Measurements from ENCODE around the gene LNPK. TPM values are rescaled to one million over a fixed set of nuclear protein-coding genes. Genes with fewer than 3 reads are reported as not detected.

The LNPK gene
- total and polyA plus RNA-seq, 2 of the 4 experiments (the other 2 are of a cell fraction), result 18.7 to 48.6 TPM

- Histone ChIP-seq H3K14ac (replicated peaks; ENCODE audit: low read depth, low read length) (no peak overlapping the region), H3K9ac (ENCODE audit: low read depth, low read length) (no peak overlapping the region), H3K79me1 (ENCODE audit: low read depth in 1 of 2, low read length in 2 of 2) (no peaks in the 10 kb centered on the region), H4K91ac (ENCODE audit: insufficient read depth, low read depth, low read length) (no peak overlapping the region), H4K5ac (ENCODE audit: low read depth, low read length) (no peak overlapping the region), H3K23ac (ENCODE audit: low read depth, low read length) (no peak overlapping the region), H2AK5ac (ENCODE audit: low read depth, low read length) (no peak overlapping the region), H3K9me1 (ENCODE audit: insufficient read depth, low read length) (no peaks in the 10 kb centered on the region), H4K8ac (ENCODE audit: low read depth in 2 of 2, low read length in 2 of 2) (no peak overlapping the region), H4K20me1 (ENCODE audit: insufficient read depth, low read length) (no peaks in the 10 kb centered on the region), H3K36me3 (ENCODE audit: control insufficient read depth, insufficient read depth, low read length) (no peaks in the 10 kb centered on the region), H2BK15ac (ENCODE audit: low read depth, low read length) (no peak overlapping the region), H2BK20ac (ENCODE audit: low read depth, low read length) (no peak overlapping the region), H3K4ac (ENCODE audit: low read depth, low read length) (no peak overlapping the region), H3K18ac (ENCODE audit: low read depth, low read length) (no peak overlapping the region), H2BK5ac (ENCODE audit: low read depth, low read length, poor library complexity, severe bottlenecking) (no peak overlapping the region), H3K4me2 (ENCODE audit: low read depth, low read length) (no peak overlapping the region), H2BK120ac (ENCODE audit: low read depth, low read length) (no peak overlapping the region), H3K4me1 (ENCODE audit: control insufficient read depth, insufficient read depth, low read length) (peaks cover 2% of the 10 kb centered on the region; the same call in 1 of the 2 replicates), H3K27ac (ENCODE audit: insufficient read depth, low read length) (no peak overlapping the region), H2AFZ (replicated peaks; ENCODE audit: low read length, poor library complexity) (no peak overlapping the region), H3K27me3 (ENCODE audit: control insufficient read depth, insufficient read depth, low read length) (no peaks in the 10 kb centered on the region), H3K9me3 (ENCODE audit: control insufficient read depth, insufficient read depth, low read length) (no peaks in the 10 kb centered on the region), H3K56ac (ENCODE audit: extremely low read depth, insufficient read depth, low read length) (no peak overlapping the region), H2AK9ac (replicated peaks; ENCODE audit: low read depth, low read length, poor library complexity) (no peak overlapping the region), H3K4me3 (ENCODE audit: insufficient read depth, low read depth, low read length) (no peak overlapping the region)
- dilution Hi-C loops (cut with HindIII; ENCODE audit: low sequenced_read_pairs, unreplicated experiment) (no loop called here), in situ Hi-C loops (cut with MboI; ENCODE audit: low sequenced_read_pairs) (no loop called here), intact Hi-C loops (cut with micrococcal nuclease) (no loop called here)
- DNase-seq (no peak), ATAC-seq (ENCODE audit: low read depth) (no peak)
- WGBS, 2 experiments (ENCODE audit: extremely low coverage in 2 of 2, insufficient read length in 1 of 2), result no CpG with 5 or more reads among the region's 1 CpG
- POLR2A ChIA-PET (ENCODE audit: unreplicated experiment), result no interaction called here
- CTCF ChIA-PET, result no interaction called here
- TF ChIP-seq NFE2L2 (IDR thresholded peaks at IDR 0.05; ENCODE audit: low read depth, low read length), result no peak
- TF ChIP-seq POLR2A (IDR thresholded peaks at IDR 0.05; ENCODE audit: low read depth, low read length), result no peak
- TF ChIP-seq MAFK (IDR thresholded peaks at IDR 0.05; ENCODE audit: low read depth, low read length), result no peak
- TF ChIP-seq MXI1 (IDR thresholded peaks at IDR 0.05; ENCODE audit: borderline replicate concordance, low read depth, low read length), result no peak
- BruUV-seq (replicated peaks), result no TSS peak
These were observed 28.7 kb downstream of the LNPK start for GRCh38 chr2:175973373-175973772.
